OCI-M2 (cell line): ENCODE results near the gene THSD8.

ENCODE experiments used
- DNase-seq: peaks from one replicate; lab custom pipeline; 2025; ENCODE audit not compliant: unreplicated experiment; lab: John Stamatoyannopoulos, UW

THSD8 gene

GRCh38 chr19:12801466-12802266, at the start of gene THSD8, which contains the start of gene PRDX2:
Gene THSD8 (plus strand): TSS chr19:12802069. CDS start chr19:12802072, 3 bp downstream.
Gene PRDX2 (minus strand): TSS chr19:12801800. CDS start chr19:12801261, 539 bp downstream.
- DNase-seq, result no peak

- DNase-seq, result no peak
Observed at GRCh38 chr19:12754465-12755196, 47.2 kb upstream of the THSD8 start.

- DNase-seq, result no peak
Observed at GRCh38 chr19:12756150-12756883, 45.6 kb upstream of the THSD8 start.

DNA sequence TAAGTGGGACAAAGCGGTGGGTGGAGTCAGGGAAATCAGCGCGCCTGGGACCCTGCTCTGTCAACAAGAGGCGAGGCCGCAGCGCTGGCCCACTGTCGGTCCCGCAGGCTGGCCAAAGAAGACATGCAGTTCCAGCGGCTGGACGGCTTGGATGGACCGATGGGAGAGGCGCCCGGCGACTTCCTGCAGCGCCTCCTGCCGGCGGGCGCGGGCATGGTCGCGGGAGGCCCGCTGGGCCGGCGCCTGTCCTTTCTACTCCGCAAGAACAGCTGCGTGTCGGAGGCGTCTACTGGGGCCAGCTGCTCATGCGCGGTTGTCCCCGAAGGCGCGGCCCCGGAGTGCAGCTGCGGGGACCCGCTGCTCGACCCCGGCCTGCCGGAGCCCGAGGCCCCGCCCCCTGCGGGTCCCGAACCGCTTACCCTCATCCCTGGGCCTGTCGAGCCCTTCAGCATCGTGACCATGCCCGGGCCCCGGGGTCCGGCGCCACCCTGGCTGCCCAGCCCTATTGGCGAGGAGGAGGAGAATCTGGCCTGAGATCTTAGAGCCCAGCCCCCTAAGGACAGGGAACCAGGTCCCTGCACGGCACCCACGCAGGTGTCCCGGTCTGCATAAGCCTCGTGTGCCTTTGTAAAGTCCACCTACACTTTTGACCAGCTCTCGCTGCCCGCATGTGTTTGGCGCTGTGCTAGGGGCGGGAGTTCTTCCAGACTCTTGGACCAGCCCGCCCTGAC, 44.2 kb upstream of the THSD8 start:
- DNase-seq, result no peak

DNA sequence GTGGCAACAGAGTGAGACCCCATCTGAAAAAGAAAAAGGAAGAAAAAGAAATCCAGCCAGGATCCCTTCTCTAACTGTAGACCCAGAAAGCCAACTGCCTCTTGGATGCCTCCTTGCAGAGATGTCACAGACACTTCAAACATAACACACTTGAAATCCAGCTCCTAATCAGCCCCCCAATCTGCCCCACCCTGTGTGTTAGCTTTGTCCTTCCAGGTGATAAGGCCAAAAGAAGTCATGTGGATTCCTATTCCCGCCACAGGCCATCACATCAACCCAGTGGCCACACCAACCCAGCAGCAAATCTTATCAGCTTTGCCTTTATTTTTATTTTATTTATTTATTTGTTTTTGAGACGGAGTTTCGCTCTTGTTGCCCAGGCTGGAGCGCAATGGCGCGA, 42.2 kb upstream of the THSD8 start:
- DNase-seq, result no peak

DNA sequence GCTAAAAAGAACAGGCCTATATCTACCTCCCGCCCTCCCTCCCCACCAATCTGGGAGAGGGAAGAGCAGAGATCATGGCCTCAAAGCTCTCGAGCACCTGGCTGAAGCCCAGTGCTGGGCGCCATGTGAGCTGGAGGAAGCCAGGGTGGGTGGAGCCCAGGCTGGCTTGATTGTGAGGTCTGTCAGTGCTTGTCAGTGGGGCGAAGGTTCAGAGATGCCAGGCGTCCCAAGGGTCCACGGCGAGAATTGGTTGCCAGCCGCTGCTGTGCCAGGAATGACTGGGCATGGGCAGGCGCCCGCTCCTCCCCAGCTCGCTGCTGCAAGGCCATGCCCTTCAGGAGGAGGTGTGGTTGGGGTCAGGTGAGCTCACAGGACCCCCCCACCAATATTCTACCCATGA, 38.8 kb upstream of the THSD8 start:
- no peak for DNase-seq

DNA sequence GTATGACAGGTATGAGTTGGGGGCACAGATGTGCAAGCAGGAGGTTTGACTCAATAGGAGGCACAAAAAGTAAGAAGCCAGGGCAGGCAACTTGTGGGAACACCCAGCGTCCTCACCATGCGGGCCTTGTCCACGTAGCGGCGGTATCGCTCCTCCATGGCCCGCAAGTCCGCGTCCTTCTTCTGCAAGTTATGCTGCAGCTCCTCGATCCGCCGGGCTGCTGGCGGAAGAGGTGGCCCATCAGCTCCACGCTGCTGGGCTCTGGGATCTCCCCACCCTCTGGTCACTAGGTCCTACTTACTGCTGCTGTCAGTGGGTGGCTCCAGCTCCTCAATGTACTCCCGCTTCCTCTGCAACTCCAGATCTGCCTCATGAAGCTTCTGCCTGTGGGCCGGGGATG, 37.2 kb upstream of the THSD8 start:
- no peak for DNase-seq

- DNase-seq, result no peak
Observed at GRCh38 chr19:12766051-12766521, 35.8 kb upstream of the THSD8 start.

- DNase-seq, result no peak
Observed at GRCh38 chr19:12767150-12767549, 34.7 kb upstream of the THSD8 start.

DNA sequence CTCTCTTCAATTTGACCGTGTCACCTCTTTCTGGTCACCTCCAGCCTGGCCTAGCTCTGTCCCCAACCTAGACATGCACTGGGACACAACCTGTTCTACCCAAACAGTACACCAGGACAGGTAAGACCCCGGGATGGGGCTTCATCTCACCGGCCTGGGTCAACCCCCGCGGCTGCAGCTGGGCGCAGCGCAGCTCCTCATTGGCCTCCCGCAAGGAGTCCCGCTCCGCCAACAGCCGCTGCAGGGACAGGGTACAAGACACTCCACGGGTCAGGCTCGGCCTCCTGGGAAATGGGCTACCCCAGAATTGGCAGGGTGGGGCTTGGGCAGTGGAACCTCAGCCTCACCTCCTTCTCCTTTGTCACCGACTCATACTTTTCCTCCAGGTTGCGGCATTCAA, 34.2 kb upstream of the THSD8 start:
- no peak for DNase-seq

GRCh38 chr19:12769689-12770088, 32.2 kb upstream of the THSD8 start:
- no peak for DNase-seq

DNA sequence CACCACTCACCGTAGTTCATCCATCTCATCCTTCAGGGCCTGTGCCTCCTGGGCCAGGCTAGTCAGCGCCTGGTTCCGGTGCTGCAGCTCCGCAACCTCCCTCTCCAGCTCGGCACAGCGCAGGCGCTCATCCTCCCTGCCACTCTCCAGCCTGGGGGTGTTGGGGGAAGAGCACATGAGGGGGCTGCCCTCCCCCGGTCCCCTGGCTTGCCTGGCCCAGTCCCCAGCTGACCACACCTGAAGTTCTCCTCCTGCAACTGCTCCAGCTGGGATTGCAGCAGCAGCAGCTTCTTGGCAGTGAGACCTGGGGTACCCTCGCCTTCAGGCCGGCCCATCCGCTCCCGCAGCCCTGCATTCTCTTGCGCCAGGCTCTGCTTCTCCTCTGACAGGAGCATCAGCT, 30.9 kb upstream of the THSD8 start:
- no peak for DNase-seq

- DNase-seq, result no peak
Observed at GRCh38 chr19:12772323-12772722, 29.5 kb upstream of the THSD8 start.

DNA sequence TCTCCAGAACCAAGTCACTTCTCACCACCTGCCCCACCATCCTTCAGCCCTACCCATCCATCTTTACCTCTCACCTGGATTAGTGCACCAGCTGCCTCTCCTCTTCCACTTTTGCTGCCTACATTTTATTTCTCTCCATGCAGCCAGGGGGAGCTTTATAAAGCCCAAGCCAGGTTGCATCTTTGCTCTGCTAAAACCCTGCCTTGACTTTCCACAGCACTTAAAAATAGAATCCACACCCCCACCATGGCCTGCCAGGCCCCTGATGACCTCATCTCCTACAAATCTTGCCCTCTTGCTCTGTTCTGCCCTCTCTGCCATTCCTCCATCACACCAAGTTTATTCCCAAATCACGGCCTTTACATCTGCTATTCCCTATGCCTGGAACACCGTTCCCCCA, 28.3 kb upstream of the THSD8 start:
- no peak for DNase-seq

DNA sequence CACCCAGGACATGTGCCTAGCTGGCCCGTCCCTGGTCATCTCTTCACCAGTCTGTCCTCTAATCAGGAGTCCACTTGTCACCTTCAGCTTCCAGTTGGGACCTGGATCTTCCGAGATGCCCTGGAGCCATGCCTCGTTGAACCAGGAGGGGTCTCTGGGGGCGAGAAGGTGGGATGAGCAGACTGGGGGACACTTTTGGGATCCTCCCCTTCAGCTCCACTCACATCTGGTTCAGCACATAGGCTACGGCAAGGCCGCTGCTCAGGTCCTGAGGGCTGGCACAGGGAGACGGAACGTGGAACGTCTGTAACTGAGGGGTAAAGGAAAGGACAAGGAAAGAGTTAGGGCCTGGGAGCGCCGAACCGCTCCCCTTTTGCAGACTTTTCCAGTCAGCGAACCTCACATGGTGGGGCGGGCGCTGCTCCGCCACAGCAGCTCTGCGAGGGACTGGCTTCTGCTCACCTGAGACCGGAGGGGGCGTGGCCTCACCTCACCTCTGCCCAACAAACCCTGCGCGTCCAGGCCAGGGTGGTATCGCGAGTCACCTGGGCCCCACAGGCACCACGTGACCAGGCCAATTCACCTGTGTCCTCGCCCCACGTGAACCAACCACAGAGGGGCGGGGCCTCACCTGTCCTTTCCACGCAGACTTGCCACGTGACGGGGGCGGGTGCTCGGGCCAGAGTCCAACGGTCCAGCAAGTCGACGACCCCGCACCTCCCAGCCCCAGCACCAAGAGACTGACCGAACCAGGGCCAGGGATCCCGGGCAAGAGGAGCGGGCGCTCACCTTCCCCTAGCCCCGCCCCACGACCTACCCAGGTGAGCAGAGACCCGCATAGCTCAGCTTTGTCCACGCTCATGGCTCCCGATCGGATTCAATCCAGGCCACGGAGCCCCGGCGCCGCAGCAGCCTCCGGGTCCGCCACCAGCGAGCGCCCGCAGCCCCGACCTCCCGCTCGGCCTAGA, 27.0 kb upstream of the THSD8 start, which contains the start of gene HOOK2:
Gene HOOK2, minus strand, starts transcription at position 965 of the 968 bp plus-strand sequence. Its CDS starts 103 bp downstream, at position 862.
- no peak for DNase-seq

DNA sequence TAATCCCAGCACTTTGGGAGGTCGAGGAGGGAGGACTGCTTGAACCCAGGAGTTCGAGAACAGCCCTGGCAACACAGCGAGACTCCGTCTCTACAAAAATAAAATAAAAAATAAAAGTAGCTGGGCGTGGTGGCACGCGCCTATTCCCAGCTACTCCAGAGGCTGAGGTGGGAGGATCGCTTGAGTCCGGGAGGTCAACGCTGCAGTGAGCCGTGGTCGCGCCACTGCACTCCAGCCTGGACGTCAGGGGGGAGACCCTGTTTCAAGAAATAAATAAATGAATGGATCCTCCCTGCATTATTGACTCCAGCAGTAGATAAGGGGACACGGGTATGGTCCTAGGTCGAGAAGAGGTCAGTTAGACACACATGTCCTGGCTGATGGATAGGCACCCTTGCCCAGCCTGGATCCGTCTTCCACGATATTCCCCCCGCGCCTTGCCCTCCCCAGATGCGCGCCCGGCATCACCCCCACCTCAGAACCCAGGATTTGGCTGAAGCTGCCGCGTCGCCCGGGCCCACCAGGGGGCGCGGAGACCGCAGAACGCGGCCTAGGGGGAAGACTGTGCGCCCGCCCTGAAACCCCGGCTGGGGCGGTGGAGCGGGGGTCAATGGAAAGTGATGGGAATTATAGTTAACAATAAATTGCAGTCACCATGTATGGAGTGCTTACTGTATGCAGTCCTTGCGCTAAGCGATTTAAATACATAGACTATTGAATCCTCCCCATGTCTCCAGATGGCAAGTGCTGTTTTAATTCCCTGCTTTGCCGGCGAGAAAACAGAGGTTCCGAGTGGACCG, 24.5 kb upstream of the THSD8 start:
- DNase-seq, result no peak

- DNase-seq, result no peak
Observed at GRCh38 chr19:12778017-12778904, 23.6 kb upstream of the THSD8 start.

GRCh38 chr19:12778905-12779161, 23.0 kb upstream of the THSD8 start:
- no peak for DNase-seq
